ENCODE results near the gene RAD23B. TPM values are rescaled to one million over a fixed set of nuclear protein-coding genes. Genes with fewer than 3 reads are reported as not detected.

The RAD23B gene
- total RNA-seq, 1 donor from 2014 or later, result 102 TPM

DNA sequence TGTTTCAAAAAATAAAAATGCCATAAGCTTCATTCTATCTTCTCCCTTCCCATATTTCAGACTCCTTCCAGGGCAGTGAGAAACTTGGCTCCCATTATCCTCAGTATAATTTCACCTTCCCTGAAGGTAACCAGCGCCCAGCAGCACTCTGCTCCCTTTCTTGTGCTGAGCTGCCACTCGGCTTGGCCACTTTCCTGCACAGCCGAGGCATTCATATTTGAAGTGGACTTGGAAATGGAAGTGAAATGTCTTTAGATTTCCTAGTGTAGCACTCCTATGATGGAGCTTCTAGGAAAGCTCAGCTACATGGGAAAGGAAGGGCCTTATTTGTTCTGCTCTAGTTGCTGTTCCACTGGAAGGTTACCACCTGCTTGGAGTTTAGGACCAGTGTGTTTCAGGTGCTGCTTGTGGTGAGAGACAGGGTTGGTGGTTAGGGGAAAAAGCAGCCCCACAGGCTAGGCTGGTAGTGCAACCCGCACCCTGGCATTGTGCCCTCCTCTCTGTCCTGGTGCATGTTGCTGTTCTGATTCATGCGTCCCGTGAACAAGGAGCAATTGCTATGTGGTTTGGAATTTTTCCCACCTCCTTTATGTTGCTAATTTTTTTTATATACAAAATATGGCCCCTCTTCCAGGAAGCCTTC, 53.8 kb downstream of the RAD23B start:
- DNase-seq, result no peak

DNA sequence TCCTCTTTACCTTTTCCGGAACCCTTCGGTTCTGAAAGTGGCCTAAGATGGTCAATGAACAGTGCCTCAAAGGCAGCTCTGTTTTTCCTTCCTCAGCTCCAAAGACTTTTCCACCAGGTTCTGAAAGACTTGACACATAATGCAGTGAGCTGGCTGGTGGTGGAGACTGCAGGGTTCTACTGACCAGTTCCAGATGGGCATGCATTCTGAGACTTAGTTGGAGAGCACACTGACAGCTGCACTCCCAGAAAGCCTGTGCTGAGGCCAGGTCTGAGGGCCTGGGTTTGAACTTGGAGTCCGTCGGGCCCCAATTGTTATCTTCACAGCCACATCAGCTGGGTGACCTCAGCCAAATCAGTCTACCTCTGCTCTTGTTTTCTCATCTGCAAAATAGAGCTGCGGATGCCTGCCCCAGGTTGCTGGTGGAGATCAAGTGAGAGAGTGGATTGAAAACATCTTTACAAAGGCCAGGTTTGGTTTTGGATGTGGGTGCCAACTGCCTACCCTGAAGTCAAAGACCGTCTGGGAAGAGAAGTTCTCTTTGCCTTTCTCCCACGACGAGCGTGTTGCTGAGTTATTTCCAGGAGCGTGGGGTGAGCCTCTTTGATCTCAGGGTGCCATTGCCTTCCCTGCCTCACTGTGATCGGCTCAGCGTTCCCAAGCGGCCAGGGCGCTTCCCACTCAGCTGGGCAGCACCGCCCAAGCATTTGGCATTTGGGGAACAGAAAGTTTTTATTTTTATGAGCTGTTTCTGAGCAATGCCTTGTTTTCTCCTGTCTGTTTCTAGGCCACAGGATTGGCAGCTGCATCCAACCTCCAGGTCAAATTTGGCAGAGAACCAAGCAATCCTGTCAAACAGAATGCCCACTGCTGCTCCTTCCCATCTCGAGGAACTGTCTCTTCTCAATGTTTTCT, 54.9 kb downstream of the RAD23B start:
- DNase-seq, result peak; percentile 40

DNA sequence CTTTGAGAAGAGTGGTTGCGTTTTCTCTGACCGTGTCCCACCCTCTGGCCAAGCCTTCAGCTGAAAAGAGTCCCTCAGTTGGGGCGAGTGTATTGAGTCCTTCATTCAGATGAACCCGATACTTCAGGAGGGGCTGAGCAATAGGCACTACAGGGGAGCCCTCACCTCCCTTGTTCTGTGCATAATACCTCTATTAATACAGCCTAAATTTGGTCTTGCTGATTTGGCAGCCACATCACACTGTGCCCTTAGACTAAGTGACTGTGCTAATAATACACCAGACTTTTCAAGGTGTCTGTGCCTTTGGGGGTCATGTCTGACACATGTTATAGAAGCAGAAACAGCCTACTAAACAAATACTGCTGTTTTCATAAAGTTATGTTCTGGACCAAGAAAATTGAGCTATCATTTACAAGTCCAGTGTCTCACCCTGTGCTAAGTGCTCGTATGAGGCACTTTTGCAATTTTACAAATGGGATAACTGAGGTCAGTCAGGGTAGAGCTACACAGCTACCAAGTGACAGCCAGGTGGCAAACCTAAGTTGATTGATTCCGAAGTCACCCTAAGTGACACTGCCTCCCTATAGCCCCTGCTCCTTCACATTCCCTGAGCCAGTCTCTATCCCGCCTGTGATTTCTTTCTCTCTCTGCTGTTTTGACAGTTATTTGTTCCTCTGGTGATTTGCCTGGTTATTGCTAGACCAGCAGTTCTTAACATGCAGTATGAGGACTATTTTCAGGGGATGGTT, 56.0 kb downstream of the RAD23B start:
- DNase-seq, result no peak

DNA sequence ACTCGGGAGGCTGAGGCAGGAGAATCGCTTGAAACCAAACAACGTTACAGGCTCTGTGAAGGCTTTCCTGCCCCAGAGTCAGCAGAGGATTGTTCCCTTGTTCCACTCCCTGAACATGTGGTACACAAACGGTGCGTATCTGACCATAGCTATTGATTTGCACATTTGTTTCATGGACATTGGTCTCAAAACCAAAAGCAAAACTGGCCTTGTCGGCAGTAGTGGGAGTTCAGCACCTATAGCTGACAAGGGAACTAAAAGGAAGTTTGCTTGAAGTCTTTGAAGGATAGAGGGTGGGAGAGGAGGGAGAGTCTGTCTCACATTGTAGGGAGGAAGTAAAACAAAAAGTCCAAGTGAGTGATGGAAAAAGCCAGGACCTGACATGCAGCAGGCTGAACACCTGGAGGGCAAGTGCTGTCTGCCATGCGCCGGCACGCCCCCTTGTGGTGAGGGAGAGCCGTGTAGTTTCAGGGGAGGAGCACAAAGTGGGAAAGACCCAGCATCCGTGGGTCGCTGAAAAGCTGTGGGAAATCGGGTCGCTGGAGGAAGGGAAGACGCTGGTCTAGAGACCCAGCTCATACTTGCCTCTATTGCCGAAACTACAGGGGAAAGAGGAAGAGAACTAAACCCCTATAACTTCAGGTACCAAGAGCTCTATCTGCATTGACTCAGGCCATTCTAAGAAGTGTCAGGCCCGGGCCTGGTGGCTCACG, 58.0 kb downstream of the RAD23B start:
- peak; percentile 15 for DNase-seq

DNA sequence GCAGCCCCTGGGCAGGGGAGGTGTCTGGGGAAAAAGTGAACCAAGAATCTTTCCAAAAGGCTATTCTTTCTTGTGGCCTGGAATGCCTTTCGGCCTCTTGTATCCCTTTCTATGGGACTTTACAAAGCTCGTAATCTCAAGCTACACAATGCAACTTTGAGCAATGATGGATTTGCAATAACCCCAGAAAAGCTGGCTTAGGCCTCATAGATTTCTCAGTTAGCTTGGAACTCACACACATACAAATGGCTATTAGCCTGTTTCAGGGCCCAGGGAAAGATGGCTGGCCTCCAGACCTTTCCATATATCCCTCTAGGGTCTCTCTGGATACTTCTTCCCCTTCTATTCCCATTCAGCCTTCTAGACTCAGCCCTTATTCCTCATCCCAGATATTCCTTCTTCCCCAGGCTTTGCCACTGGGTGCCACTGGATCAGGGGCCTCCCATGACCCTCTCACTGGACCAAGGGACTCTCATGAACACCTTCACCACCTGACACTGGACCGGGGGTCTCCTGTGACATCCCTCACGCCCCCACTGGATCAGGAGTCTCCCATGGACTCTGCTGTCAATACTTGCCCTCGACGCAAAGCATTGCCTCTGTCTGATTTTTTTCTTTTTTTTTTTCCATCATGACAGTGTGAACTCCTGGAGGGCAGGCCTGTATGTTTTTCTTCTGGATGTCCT, 59.5 kb downstream of the RAD23B start:
- DNase-seq, result no peak

DNA sequence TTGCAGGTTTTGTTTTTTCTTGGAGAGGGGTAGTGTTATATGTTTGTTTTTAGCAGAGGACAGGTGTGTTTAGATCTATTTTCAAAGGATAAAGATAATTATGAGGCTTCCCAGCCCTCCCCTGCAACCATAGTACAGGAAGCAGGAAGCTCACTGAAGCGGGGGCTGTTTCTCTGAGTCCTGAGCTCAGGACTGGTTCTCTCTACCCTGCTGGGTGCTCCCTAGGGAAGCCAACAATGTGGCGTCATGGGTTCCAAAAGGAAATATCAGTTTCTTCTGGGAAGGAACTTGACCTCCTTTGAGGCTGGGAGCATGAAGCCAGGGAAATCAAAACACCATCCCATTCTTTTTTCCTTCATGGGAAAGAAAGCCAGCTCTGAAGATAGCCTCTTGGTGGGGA, 62.2 kb downstream of the RAD23B start:
- no peak for DNase-seq

DNA sequence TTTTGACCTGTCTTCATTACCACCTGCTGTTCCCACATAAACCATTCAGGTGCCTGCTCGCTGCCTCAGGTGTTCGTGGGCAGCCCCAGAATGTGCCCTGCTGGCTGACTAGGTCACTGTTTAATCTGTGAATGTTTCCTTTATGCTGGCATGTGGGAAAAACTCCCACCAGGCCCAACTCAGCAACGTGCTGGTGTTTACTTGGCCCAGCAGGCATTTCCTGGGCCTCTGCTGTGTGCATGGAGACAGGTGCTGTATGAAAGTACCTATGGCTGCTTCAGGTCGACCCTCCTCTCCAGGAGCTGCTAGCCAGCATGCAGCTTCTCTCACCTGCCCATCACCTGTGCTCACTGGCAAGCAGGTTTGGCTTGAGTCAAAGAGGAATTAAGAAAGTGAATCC, 65.8 kb downstream of the RAD23B start:
- DNase-seq, result no peak

DNA sequence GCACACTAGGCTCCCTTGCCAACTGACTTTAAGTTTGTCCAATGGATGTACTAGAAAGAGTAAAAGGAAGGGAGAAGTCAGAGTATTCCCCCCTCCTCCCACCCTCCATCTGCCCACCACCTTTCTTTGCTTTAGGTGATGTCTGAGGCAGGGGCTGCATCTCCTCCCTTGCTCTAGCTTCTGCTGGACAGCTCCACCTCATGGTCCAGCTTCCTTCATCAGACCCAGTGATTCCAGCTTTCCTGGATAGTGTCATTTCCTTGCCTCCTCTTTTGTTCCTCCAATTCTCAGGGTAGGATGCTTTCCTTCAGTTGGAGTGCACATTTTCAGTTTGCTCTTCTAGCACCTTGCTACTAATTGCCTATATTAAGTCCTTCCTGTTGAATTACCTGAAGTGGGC, 67.4 kb downstream of the RAD23B start:
- DNase-seq, result no peak

DNA sequence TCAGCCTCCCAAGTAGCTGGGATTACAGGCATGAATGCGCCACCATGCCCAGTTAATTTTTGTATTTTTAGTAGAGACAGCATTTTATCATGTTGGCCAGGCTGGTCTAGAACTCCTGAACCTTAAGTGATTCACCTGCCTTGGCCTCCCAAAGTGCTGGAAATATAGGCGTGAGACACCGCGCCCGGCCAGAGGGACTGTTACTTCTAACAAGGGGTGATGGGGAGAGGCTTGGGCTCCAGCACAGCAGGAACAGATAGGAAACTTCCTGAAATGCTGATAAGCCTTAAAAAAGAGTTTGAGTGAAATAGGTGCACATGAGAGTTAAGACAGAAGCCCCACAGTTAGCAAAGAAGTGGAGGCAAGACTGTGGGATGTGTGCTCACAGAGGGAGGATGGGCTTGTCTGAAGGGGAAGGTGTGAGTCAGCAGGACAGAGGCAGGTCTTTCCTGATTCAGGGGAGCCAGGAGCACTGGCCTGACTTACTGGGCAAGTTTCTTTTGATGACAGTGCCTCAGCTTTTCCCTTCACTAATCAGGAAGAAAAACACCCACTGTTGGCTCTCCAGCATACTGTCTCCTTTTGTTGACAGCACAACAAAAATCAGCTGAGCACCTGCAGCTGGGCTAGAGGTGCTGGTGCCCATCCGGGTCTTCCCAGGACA, 68.4 kb downstream of the RAD23B start:
- no peak for DNase-seq

DNA sequence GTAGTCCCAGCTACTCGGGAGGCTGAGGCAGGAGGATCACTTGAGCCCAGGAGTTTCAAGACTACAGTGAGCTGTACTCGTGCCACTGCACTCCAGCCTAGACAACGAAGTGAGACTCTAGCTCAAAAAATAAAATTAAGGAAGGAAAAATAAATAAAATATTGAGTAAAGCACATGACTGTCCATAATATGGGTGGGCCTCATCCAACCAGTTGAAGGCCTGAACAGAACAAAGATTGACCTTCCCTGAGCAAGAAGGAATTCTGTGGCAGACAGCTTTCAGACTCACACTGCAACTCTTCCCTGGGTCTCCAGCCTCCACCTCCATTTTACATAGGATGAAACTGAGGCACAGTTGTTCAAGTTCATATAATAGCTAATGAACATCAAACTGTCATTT, 72.3 kb downstream of the RAD23B start:
- no peak for DNase-seq

DNA sequence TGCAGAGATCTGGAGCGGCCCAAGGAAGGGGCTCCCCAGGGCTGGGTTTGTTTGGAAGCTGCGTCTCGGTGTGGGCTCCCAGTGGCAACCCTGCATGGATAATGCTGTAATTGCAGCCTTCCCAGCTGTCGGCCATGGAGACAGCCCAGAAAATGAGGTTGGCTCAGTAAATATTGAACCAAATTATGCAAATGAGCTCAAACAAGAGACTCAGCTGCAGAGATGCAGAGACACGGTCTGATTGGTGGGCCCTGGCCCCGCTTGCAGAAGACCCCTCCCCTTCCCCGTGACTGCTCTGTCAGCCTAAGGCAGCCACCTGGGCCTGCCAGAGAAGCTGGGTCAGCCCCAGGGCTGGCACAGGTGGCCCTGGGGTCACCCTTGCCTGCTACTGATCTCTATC, 75.9 kb downstream of the RAD23B start:
- no peak for DNase-seq

DNA sequence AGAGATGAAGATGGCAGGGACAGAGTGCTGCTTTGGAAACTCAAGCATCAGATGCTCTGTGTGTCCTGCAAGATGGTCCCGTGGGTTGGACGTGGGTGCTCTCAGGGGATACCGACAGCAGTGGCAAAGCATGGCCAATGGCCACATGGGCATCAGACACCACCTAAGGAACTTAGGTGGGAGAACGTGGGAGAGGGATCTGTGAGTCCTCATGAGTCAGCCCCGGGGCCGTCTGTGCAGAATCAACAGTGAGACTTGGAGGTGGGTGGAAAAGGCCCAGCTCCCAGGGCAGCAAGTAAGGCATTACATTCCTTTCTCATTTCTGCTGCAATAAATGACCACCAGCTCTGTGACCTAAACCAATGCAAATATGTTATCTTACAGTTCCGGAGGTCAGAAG, 77.0 kb downstream of the RAD23B start:
- no peak for DNase-seq

DNA sequence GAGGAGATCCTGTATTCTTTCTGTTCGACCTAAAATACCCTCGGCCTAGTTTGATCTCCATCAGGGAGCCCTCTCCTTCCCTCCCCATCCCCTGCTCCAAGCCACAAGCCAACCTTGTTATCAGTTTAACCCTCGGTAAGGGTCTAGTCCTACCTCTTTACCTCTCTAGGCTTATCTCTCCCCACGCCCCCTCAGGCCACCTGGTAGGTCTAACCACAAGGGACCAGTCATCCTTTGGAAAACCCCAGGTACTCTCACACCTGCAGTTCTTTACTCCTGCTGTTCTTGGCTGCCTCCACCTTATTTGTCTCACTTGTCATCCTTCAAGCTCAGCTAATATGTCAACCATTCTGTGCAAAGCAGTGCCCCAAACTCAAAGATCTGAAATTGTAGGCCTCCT, 78.7 kb downstream of the RAD23B start:
- no peak for DNase-seq

DNA sequence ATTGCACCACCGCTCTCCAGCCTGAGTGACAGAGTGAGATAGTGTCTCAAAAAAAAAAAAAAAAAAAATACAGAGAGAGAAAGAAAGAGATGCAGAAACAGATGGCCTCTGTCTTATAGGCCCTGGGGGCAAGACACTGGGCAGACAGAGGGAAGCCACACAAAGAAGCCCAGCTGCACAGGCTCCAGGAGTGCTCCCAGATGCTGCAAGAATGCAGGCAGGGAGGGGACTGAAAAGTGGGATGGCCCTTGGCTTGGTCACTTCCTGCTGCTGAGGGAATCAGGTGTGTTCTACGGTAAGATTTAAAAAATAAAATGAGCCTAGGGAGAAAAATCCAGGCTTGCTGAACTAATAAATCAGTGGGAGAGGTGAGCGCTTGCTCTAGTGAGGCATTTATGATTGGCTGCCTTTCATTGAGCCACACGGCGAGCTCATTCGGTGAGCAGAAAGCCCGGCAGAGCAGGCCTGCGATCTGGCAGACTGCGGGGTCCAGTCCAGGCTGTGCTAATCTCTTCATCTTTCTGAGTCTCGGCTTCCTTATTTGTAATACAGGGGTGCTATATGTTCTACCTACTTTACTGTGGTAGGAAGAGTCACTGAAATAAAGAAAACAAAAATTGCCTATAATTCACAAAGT, 80.6 kb downstream of the RAD23B start:
- no peak for DNase-seq

DNA sequence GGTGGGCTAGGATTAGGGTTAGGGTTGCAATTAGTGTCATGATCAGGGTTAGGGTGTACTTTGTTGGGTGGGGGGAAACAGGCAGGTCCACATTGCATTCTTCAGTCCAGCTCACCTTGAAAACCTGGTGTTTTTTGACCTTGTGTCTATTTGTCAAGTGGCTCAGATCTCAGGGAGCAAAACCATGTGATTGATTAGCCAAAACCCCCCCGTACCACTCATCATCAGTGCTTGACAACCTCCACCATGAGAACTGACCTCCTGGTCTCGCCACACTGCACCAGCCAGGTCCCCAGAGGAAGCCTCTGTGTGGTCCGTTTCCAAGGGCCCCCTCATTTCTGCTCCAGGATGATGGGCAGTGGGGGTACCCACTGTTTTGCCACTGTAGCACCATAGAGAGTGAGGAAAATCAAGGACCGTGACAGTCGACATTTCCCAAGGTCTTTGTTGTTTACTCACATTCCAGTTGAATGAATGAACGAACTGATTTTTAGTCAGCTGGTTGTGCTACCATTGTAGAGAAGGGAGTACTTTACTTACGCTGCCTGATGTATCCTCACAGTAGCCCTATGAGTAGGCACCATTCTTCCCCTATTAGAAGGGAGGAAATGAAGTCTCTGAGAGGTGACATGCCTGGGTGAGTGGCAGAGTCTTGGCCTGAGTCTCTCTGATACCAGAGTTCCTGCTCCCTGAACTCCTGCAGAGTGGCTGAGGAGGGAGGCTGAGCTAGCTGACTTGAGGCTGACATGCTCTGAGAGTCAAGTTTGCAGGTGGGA, 84.8 kb downstream of the RAD23B start:
- no peak for DNase-seq

DNA sequence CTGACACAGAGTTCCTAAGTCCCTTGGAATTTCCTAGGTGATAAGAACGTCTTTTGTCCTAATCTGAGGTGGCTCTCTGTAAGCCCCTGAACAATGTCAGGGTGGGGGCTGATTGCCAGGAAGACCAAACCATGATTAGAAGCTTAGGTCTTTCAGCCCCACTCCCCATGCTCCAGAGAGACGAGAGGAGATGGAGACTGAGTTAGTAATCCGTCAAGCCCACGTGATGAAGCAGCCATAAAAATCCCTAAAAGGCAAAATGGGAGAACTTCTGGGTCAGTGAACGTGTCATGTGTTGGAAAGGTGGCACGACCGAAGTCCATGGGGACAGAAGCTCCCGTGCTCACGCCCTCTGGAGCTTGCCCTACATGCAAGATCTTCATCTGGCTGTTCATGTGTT, 85.6 kb downstream of the RAD23B start:
- no peak for DNase-seq

DNA sequence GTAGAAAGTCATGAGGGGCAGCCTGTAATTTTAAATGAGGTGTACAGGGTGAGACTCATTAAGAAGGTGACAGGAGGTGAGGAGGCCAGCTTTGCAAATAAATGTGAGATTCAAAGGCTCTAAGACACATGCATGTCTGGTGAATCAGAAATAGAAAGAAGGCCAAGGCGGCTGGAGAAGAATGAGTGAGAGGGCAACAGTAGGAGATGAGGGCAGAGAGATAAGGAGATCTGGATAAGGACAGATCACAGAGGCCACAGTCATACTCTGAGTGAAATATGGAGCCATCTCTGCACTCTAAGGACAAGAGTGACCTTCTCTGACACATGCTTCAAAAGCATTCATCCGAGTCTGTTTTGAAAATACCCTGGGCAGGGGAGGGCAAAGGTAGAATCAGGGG, 90.7 kb downstream of the RAD23B start:
- no peak for DNase-seq

DNA sequence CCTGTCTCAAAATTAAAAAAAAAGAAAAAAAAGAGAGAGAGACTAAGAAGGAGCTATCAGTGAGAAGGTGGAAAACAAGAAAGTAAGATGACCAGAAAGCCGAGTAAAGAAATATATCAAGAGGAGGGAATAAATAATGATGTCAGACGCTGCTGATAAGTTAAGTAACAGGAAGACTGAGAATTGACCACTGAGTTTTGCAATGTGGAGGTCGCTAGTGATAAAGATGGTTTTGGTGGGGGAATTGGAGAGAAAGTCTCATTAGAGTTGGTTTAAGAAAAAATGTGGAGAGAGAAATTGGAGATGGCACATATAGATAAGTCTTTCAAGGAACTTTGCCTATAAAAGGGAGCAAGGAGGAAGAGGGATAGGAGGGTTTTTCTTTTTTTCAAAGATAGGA, 91.9 kb downstream of the RAD23B start:
- DNase-seq, result no peak

DNA sequence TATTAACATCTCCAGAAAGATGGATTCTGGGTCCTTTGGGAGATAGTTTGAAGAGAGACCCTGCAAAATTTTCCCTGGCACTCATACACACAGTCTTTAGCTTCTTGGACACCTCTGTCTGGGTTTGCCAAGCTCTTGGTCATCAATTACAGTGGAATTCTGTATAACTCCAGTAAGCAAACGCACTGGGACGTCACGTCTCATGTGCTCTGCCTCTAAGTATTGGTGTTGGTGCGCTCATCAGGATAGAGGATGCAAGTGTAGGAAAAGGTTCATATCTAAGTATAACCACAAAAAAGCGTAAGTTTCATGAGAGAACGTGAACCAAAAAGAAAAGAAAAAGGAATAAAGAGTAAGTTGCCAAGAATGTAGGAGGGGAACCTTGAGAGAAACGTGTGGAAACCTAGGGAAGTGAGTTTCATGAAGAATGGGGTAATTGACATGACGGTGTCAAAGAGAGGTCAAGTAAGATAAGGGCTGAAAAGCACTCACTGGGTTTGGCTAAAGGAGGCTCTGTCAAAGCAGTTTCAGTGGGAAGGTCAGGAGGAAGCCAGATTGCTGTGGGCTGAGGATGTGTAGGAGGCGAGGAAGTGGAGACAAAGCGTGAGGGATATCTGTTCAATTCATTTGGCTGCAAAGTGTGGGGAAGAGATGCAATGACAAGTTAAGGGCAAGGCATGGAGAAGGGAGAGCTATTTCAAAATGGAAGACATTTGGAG, 92.7 kb downstream of the RAD23B start:
- DNase-seq, result no peak
